ENCODE results near the gene FOCAD.

Gene FOCAD

GRCh38 chr9:20701060-20701459 lies 17.0 kb downstream of the FOCAD start:
- Histone ChIP-seq H3K27me3 (ENCODE audit: control insufficient read depth, insufficient read depth, low read length) (no peaks in the 10 kb centered on the region), H3K9ac (ENCODE audit: low read length) (no peak overlapping the region), H3K4me3 (ENCODE audit: low read depth, low read length) (no peak overlapping the region), H3K27ac (ENCODE audit: low read depth, low read length) (no peak overlapping the region), H3K4me1 (ENCODE audit: control insufficient read depth, insufficient read depth, low read length) (no peaks in the 10 kb centered on the region; the same call in 1 of the 2 replicates), H3K36me3 (ENCODE audit: control insufficient read depth, insufficient read depth, low read length) (no peaks in the 10 kb centered on the region), H3K9me3 (ENCODE audit: control insufficient read depth, insufficient read depth, low read depth, low read length) (no peaks in the 10 kb centered on the region)

GRCh38 chr9:20702570-20702969 lies 18.5 kb downstream of the FOCAD start:
- Histone ChIP-seq H3K27me3 (ENCODE audit: control insufficient read depth, insufficient read depth, low read length) (no peaks in the 10 kb centered on the region), H3K9me3 (ENCODE audit: control insufficient read depth, insufficient read depth, low read depth, low read length) (no peaks in the 10 kb centered on the region), H3K36me3 (ENCODE audit: control insufficient read depth, insufficient read depth, low read length) (no peaks in the 10 kb centered on the region), H3K4me1 (ENCODE audit: control insufficient read depth, insufficient read depth, low read length) (no peaks in the 10 kb centered on the region; the same call in 1 of the 2 replicates), H3K27ac (ENCODE audit: low read depth, low read length) (no peak overlapping the region), H3K4me3 (ENCODE audit: low read depth, low read length) (no peak overlapping the region), H3K9ac (ENCODE audit: low read length) (no peak overlapping the region)

GRCh38 chr9:20703146-20703545 lies 19.1 kb downstream of the FOCAD start:
- no peaks in the 10 kb centered on the region for H3K27me3 ChIP-seq (ENCODE audit: control insufficient read depth, insufficient read depth, low read length)
- H3K36me3 ChIP-seq (ENCODE audit: control insufficient read depth, insufficient read depth, low read length), result no peaks in the 10 kb centered on the region
- no peak overlapping the region for H3K4me3 ChIP-seq (ENCODE audit: low read depth, low read length)
- no peaks in the 10 kb centered on the region for H3K9me3 ChIP-seq (ENCODE audit: control insufficient read depth, insufficient read depth, low read depth, low read length)
- no peak overlapping the region for H3K27ac ChIP-seq (ENCODE audit: low read depth, low read length)
- no peaks in the 10 kb centered on the region; the same call in 1 of the 2 replicates for H3K4me1 ChIP-seq (ENCODE audit: control insufficient read depth, insufficient read depth, low read length)
- no peak overlapping the region for H3K9ac ChIP-seq (ENCODE audit: low read length)

- Histone ChIP-seq H3K9me3 (ENCODE audit: control insufficient read depth, insufficient read depth, low read depth, low read length) (no peaks in the 10 kb centered on the region), H3K4me3 (ENCODE audit: low read depth, low read length) (no peak overlapping the region), H3K27ac (ENCODE audit: low read depth, low read length) (no peak overlapping the region), H3K36me3 (ENCODE audit: control insufficient read depth, insufficient read depth, low read length) (no peaks in the 10 kb centered on the region), H3K9ac (ENCODE audit: low read length) (no peak overlapping the region), H3K27me3 (ENCODE audit: control insufficient read depth, insufficient read depth, low read length) (no peaks in the 10 kb centered on the region), H3K4me1 (ENCODE audit: control insufficient read depth, insufficient read depth, low read length) (no peaks in the 10 kb centered on the region; the same call in 1 of the 2 replicates)
Observed at GRCh38 chr9:20707708-20708107, 23.6 kb downstream of the FOCAD start.

- Histone ChIP-seq H3K27ac (ENCODE audit: low read depth, low read length) (no peak overlapping the region), H3K9me3 (ENCODE audit: control insufficient read depth, insufficient read depth, low read depth, low read length) (no peaks in the 10 kb centered on the region), H3K27me3 (ENCODE audit: control insufficient read depth, insufficient read depth, low read length) (no peaks in the 10 kb centered on the region), H3K4me3 (ENCODE audit: low read depth, low read length) (no peak overlapping the region), H3K9ac (ENCODE audit: low read length) (no peak overlapping the region), H3K4me1 (ENCODE audit: control insufficient read depth, insufficient read depth, low read length) (no peaks in the 10 kb centered on the region), H3K36me3 (ENCODE audit: control insufficient read depth, insufficient read depth, low read length) (peaks cover 9% of the 10 kb centered on the region)
Observed at GRCh38 chr9:20713172-20713571, 29.1 kb downstream of the FOCAD start.

GRCh38 chr9:20714442-20715415 lies 30.7 kb downstream of the FOCAD start:
- Histone ChIP-seq H3K27ac (ENCODE audit: low read depth, low read length) (no peak overlapping the region), H3K9ac (ENCODE audit: low read length) (no peak overlapping the region), H3K27me3 (ENCODE audit: control insufficient read depth, insufficient read depth, low read length) (no peaks in the 10 kb centered on the region), H3K4me3 (ENCODE audit: low read depth, low read length) (no peak overlapping the region), H3K36me3 (ENCODE audit: control insufficient read depth, insufficient read depth, low read length) (peaks cover 9% of the 10 kb centered on the region), H3K4me1 (ENCODE audit: control insufficient read depth, insufficient read depth, low read length) (no peaks in the 10 kb centered on the region), H3K9me3 (ENCODE audit: control insufficient read depth, insufficient read depth, low read depth, low read length) (no peaks in the 10 kb centered on the region)

- no peak overlapping the region for H3K9ac ChIP-seq (ENCODE audit: low read length)
- H3K9me3 ChIP-seq (ENCODE audit: control insufficient read depth, insufficient read depth, low read depth, low read length), result no peaks in the 10 kb centered on the region
- no peaks in the 10 kb centered on the region for H3K4me1 ChIP-seq (ENCODE audit: control insufficient read depth, insufficient read depth, low read length)
- H3K4me3 ChIP-seq (ENCODE audit: low read depth, low read length), result no peak overlapping the region
- no peaks in the 10 kb centered on the region for H3K27me3 ChIP-seq (ENCODE audit: control insufficient read depth, insufficient read depth, low read length)
- peaks cover 20% of the 10 kb centered on the region for H3K36me3 ChIP-seq (ENCODE audit: control insufficient read depth, insufficient read depth, low read length)
- no peak overlapping the region for H3K27ac ChIP-seq (ENCODE audit: low read depth, low read length)
Observed at GRCh38 chr9:20722221-20722620, 38.2 kb downstream of the FOCAD start.

GRCh38 chr9:20725675-20726074 lies 41.6 kb downstream of the FOCAD start:
- Histone ChIP-seq H3K4me3 (ENCODE audit: low read depth, low read length) (no peak overlapping the region), H3K27ac (ENCODE audit: low read depth, low read length) (no peak overlapping the region)

GRCh38 chr9:20726144-20726543 lies 42.1 kb downstream of the FOCAD start:
- Histone ChIP-seq H3K4me1 (ENCODE audit: control insufficient read depth, insufficient read depth, low read length) (no peaks in the 10 kb centered on the region), H3K4me3 (ENCODE audit: low read depth, low read length) (no peak overlapping the region), H3K36me3 (ENCODE audit: control insufficient read depth, insufficient read depth, low read length) (peaks cover 10% of the 10 kb centered on the region), H3K27ac (ENCODE audit: low read depth, low read length) (no peak overlapping the region), H3K9me3 (ENCODE audit: control insufficient read depth, insufficient read depth, low read depth, low read length) (no peaks in the 10 kb centered on the region), H3K9ac (ENCODE audit: low read length) (no peak overlapping the region), H3K27me3 (ENCODE audit: control insufficient read depth, insufficient read depth, low read length) (no peaks in the 10 kb centered on the region)

More at GRCh38 chr9:20725675-20726074, 41.6 kb downstream of the FOCAD start:
- H3K9me3 ChIP-seq (ENCODE audit: control insufficient read depth, insufficient read depth, low read depth, low read length), result no peaks in the 10 kb centered on the region
- no peak overlapping the region for H3K9ac ChIP-seq (ENCODE audit: low read length)
- peaks cover 13% of the 10 kb centered on the region for H3K36me3 ChIP-seq (ENCODE audit: control insufficient read depth, insufficient read depth, low read length)
- no peaks in the 10 kb centered on the region for H3K4me1 ChIP-seq (ENCODE audit: control insufficient read depth, insufficient read depth, low read length)
- no peaks in the 10 kb centered on the region for H3K27me3 ChIP-seq (ENCODE audit: control insufficient read depth, insufficient read depth, low read length)

GRCh38 chr9:20728493-20729220 lies 44.6 kb downstream of the FOCAD start:
- Histone ChIP-seq H3K4me3 (ENCODE audit: low read depth, low read length) (no peak overlapping the region), H3K27me3 (ENCODE audit: control insufficient read depth, insufficient read depth, low read length) (no peaks in the 10 kb centered on the region), H3K9ac (ENCODE audit: low read length) (no peak overlapping the region), H3K9me3 (ENCODE audit: control insufficient read depth, insufficient read depth, low read depth, low read length) (no peaks in the 10 kb centered on the region), H3K27ac (ENCODE audit: low read depth, low read length) (no peak overlapping the region), H3K36me3 (ENCODE audit: control insufficient read depth, insufficient read depth, low read length) (peaks cover 6% of the 10 kb centered on the region; the same call in 1 of the 2 replicates), H3K4me1 (ENCODE audit: control insufficient read depth, insufficient read depth, low read length) (no peaks in the 10 kb centered on the region; the same call in 1 of the 2 replicates)

GRCh38 chr9:20729523-20729922 lies 45.5 kb downstream of the FOCAD start:
- Histone ChIP-seq H3K4me3 (ENCODE audit: low read depth, low read length) (no peak overlapping the region), H3K9me3 (ENCODE audit: control insufficient read depth, insufficient read depth, low read depth, low read length) (no peaks in the 10 kb centered on the region), H3K4me1 (ENCODE audit: control insufficient read depth, insufficient read depth, low read length) (no peaks in the 10 kb centered on the region; the same call in 1 of the 2 replicates), H3K36me3 (ENCODE audit: control insufficient read depth, insufficient read depth, low read length) (peaks cover 6% of the 10 kb centered on the region; the same call in 1 of the 2 replicates), H3K27me3 (ENCODE audit: control insufficient read depth, insufficient read depth, low read length) (no peaks in the 10 kb centered on the region), H3K9ac (ENCODE audit: low read length) (no peak overlapping the region), H3K27ac (ENCODE audit: low read depth, low read length) (no peak overlapping the region)
